Lung (tissue), 12 donors: ENCODE results near the gene CXCL13. TPM values are rescaled to one million over a fixed set of nuclear protein-coding genes. Genes with fewer than 3 reads are reported as not detected.
"Not testable (repeated sequence)": the region's sequence is repeated elsewhere in the genome, so short reads cannot be mapped to it uniquely, and the experiment has no call there.

Experiments
- ATAC-seq: fragments of 200-7000 bp; cut with Tn5 transposase; one replicate; pipeline ENCODE4 v1.9.1; 2020; ENCODE audit warnings: moderate number of reproducible peaks; ENCODE audit not compliant: insufficient read depth, low FRiP score
- DNase-seq, 3 donors: peaks; one replicate each; pipeline ENCODE4 v3.0.0-alpha.2; 2013 to 2017
- H3K27ac ChIP-seq, 2 donors: one replicate each; pipeline ENCODE4 v1.5.1; 2013; ENCODE audit warnings: mild to moderate bottlenecking in 2 of 2, moderate library complexity in 2 of 2, control low read depth in 1 of 2, inconsistent platforms in 1 of 2, low read depth in 1 of 2, low read length in 1 of 2
- H3K27me3 ChIP-seq, 3 donors: one replicate each; pipeline ENCODE4 v1.5.1; 2013; ENCODE audit warnings: low read length in 2 of 3; ENCODE audit not compliant: control insufficient read depth in 3 of 3, insufficient read depth in 3 of 3
- H3K36me3 ChIP-seq, 4 donors: one replicate each; pipeline ENCODE4 v1.5.1; 2013; ENCODE audit warnings: low read length in 4 of 4, mild to moderate bottlenecking in 1 of 4, moderate library complexity in 1 of 4; ENCODE audit not compliant: control insufficient read depth in 4 of 4, insufficient read depth in 4 of 4
- H3K4me1 ChIP-seq, 5 donors: one replicate each; pipeline ENCODE4 v1.5.1; 2013; ENCODE audit warnings: low read length in 5 of 5, mild to moderate bottlenecking in 2 of 5, moderate library complexity in 1 of 5; ENCODE audit not compliant: control insufficient read depth in 5 of 5, insufficient read depth in 5 of 5
- H3K4me3 ChIP-seq: one replicate; pipeline ENCODE4 v1.5.1; 2013; ENCODE audit warnings: mild to moderate bottlenecking, control low read depth, moderate library complexity
- H3K9ac ChIP-seq, 2 donors: one replicate each; pipeline ENCODE4 v1.5.1; 2013; ENCODE audit warnings: low read length in 2 of 2, control low read depth in 1 of 2; ENCODE audit not compliant: insufficient read depth in 1 of 2
- H3K9me3 ChIP-seq, 4 donors: one replicate each; pipeline ENCODE4 v1.5.1; 2013; ENCODE audit warnings: low read length in 3 of 4, mild to moderate bottlenecking in 1 of 4, moderate library complexity in 1 of 4; ENCODE audit not compliant: control insufficient read depth in 4 of 4, insufficient read depth in 3 of 4
- WGBS, 2 donors: extraction: QIAGEN DNeasy Blood & Tissue Kit; methylation state at CpG; one replicate each; pipeline ENCODE4 v1.1.7; 2013; 5-methylcytosine and 5-hydroxymethylcytosine counted together
- polyA plus RNA-seq, 2 donors: library from polyadenylated mRNA; stranded (reverse); fragments of 200-250 nt; gene quantifications; one replicate each; pipeline ENCODE4 v1.2.1, GENCODE V29; 2013
- total RNA-seq, 2 donors: library from RNA; depleted of rRNA in 1 of 2; stranded (reverse); fragments of >200 nt in 1 of 2; gene quantifications; one replicate each; pipeline ENCODE4 v1.2.1, GENCODE V29; 2014 to 2021
- TF ChIP-seq, protein P1 (sequence below): IDR thresholded peaks from 2 replicates; pipeline ENCODE4 v1.5.1; 2012; ENCODE audit warnings: mild to moderate bottlenecking; ENCODE audit errors: control extremely low read depth, extremely low read depth
- donor health status: control.
- donor health status: control.
- donor health status: Bipolar disorder and iron deficiency.
- donor health status: healthy.
- donor health status: DM: yes; HTN: yes; CAD: no.

CXCL13 gene
- total and polyA plus RNA-seq, 4 donors: 0.26 to 50.0 (median 5.4) TPM; not detected in 1

DNA sequence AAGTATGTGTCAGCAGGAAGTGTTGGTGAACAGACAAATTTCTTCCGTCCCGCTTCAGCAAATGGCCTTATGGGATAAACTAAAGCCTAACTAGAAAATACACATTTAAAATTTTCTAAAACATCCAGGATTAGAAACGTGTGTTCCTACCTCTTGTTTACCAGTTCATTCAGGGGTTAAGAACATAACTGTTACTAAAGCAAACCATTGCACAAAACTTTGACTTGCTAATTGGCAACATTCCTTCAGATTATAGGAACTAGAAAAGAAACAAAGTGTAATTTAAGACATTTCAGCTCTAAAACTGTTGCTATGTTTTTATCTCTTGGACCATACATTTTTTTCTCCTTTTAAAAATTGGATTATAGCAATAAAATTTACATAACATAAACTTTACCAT lies 39.5 kb upstream of the CXCL13 start:
- Histone ChIP-seq H3K27ac (no peak overlapping the region), H3K4me3 (no peak overlapping the region), H3K27me3 (no peaks in the 10 kb centered on the region), H3K9ac (no peak overlapping the region), H3K4me1 (peaks cover 0 to 3% (median 0%) of the 10 kb centered on the region in 5 donors), H3K36me3 (no peaks in the 10 kb centered on the region), H3K9me3 (no peaks in the 10 kb centered on the region)
- DNase-seq (peak in 1 of 3 donors; percentile 9), ATAC-seq (no peak)
- TF ChIP-seq, protein P1, sequence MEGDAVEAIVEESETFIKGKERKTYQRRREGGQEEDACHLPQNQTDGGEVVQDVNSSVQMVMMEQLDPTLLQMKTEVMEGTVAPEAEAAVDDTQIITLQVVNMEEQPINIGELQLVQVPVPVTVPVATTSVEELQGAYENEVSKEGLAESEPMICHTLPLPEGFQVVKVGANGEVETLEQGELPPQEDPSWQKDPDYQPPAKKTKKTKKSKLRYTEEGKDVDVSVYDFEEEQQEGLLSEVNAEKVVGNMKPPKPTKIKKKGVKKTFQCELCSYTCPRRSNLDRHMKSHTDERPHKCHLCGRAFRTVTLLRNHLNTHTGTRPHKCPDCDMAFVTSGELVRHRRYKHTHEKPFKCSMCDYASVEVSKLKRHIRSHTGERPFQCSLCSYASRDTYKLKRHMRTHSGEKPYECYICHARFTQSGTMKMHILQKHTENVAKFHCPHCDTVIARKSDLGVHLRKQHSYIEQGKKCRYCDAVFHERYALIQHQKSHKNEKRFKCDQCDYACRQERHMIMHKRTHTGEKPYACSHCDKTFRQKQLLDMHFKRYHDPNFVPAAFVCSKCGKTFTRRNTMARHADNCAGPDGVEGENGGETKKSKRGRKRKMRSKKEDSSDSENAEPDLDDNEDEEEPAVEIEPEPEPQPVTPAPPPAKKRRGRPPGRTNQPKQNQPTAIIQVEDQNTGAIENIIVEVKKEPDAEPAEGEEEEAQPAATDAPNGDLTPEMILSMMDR: no peak
- WGBS, 2 donors: 81 to 85% methylated on average over 3 of the region's 3 CpGs

GRCh38 chr4:77567549-77567948 lies 38.1 kb upstream of the CXCL13 start:
- Histone ChIP-seq H3K4me3 (no peak overlapping the region), H3K4me1 (peaks cover 0 to 3% (median 0%) of the 10 kb centered on the region in 5 donors), H3K9ac (no peak overlapping the region), H3K9me3 (no peaks in the 10 kb centered on the region), H3K36me3 (no peaks in the 10 kb centered on the region), H3K27ac (no peak overlapping the region), H3K27me3 (no peaks in the 10 kb centered on the region)
- ATAC-seq: no peak
- TF ChIP-seq, protein P1: no peak
- DNase-seq: no peak

DNA sequence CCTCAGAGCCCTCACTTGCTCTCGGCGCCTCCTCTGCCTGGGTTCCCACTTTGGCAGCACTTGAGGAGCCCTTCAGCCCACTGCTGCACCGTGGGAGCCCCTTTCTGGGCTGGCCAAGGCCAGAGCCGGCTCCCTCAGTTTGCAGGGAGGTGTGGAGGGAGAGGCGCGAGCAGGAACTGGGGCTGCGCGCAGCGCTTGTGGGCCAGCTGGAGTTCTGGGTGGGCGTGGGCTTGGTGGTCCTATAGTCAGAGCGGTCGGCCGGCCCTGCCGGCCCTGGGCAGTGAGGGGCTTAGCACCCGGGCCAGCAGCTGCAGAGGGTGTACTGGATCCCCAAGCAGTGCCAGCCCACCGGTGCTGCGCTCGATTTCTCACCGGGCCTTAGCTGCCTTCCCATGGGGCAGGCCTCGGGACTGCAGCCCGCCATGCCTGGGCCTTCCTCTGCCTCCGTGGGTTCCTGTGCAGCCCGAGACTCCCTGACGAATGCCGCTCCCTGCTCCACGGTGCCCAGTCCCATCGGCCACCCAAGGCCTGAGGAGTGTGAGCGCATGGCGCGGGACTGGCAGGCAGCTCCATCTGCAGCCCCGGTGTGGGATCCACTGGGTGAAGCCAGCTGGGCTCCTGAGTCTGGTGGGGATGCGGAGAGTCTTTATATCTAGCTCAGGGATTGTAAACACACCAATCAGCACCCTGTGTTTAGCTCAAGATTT lies 35.0 kb upstream of the CXCL13 start:
- H3K9me3 ChIP-seq, H3K4me3 ChIP-seq, DNase-seq, ATAC-seq, H3K4me1 ChIP-seq, H3K27ac ChIP-seq, H3K36me3 ChIP-seq, H3K9ac ChIP-seq, H3K27me3 ChIP-seq: not testable (repeated sequence)
- WGBS, 2 donors: 93 to 97% methylated on average over 31 to 32 of the region's 32 CpGs

GRCh38 chr4:77576351-77576750 lies 29.3 kb upstream of the CXCL13 start:
- Histone ChIP-seq H3K36me3 (no peaks in the 10 kb centered on the region), H3K9me3 (no peaks in the 10 kb centered on the region), H3K4me1 (no peaks in the 10 kb centered on the region), H3K27ac (no peak overlapping the region), H3K9ac (no peak overlapping the region), H3K27me3 (no peaks in the 10 kb centered on the region), H3K4me3 (no peak overlapping the region)
- no peak for DNase-seq
- no peak for ATAC-seq
- TF ChIP-seq, protein P1: no peak
